GM23248 (cell line): Measurements from ENCODE around the gene CMIP.

Experiments
- EZH2 ChIP-seq: fragments of 200-600 bp; sonication (generic); IDR thresholded peaks from 2 replicates; pipeline ENCODE4 v1.6.1; 2018; ENCODE audit warnings: antibody characterized with exemption, mild to moderate bottlenecking; ENCODE audit not compliant: insufficient read depth, poor library complexity, severe bottlenecking
- EZH2phosphoT487 ChIP-seq: fragments of 200-600 bp; sonication (generic); IDR thresholded peaks from 2 replicates; pipeline ENCODE4 v1.6.1; 2018; ENCODE audit warnings: antibody characterized with exemption, moderate library complexity, mild to moderate bottlenecking, low read depth; ENCODE audit not compliant: insufficient read depth

- TF ChIP-seq EZH2 (no peak), EZH2phosphoT487 (no peak)
These were observed 182.4 kb downstream of the CMIP start for GRCh38 chr16:81627024-81627423.
